Stimulated activated CD8-positive, alpha-beta memory T cell treated with anti-CD3 and anti-CD28 coated beads, Interleukin-2, amount 100 ng/mL, for 1 hour (primary cell): ENCODE data around the gene PRR14L.

Source experiments
- DNase-seq, 2 donors: peaks; one replicate each; pipeline ENCODE4 v3.0.0-alpha.2; 2020; ENCODE audit warnings: low read depth in 2 of 2

Gene PRR14L

DNA sequence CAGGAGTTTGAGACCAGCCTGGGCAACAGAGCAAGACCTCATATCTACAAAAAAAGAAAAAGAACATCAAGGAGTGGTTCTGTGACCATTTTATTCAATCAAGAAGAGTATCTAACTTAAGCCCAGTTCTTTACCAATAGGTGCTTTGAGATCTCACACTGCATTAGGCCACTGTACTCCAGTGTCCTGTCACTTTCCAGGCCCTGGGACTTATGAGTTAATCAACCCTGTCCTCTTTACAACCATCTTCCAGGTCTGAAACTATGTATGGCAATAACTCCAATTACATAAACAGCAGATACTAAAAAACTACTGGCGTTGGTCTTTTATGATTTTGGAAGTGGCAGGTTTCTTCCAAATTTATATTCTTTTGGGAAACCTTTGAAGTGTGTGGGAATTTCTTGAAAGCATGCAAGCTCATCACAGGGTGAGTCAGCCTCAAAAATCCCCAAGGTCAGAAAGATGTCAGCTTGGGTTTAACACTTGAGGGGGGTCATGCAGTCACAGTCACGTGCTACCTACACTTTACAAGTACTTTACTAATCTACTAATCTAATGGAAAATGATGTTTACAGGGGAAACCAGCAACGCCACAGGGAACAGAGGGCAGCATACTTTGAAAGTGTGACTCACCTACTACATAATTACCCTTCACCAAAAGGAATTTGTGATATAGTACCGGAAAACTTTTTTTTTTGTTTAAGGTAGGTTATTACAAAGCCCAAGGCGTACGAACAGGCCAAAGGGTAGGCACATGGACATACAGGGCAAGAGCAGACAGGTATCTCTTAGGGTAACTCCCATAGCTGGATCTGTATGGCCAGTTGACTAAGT, 103.5 kb downstream of the PRR14L start:
- no peak for DNase-seq

DNA sequence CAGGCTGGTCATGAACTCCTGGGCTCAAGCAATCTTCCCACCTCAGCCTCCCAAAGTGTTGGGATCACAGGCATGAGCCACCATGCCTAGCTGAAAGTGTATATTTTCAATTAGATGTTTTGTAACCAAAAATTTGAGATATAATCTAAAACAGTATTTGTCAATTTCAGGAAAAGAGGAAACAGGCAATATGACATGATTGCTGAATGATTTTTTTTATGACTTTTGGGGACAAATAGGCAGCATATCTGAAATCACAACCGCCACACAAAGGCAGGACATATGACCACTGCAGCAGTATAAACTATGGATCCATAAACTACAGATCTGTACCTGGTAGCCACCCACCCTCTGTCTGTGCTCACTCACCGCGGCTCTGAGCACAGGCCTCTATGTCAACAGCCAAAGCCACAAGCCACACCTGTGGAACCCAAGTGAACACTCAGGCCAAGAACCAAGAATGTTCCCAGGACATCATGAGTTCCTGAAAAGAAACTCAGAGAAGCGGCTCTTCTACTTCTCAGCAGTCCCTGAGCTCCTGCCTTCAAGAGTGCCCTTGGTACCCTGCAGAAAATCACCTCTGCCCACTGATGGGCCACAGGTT, 110.4 kb downstream of the PRR14L start:
- DNase-seq, result no peak

DNA sequence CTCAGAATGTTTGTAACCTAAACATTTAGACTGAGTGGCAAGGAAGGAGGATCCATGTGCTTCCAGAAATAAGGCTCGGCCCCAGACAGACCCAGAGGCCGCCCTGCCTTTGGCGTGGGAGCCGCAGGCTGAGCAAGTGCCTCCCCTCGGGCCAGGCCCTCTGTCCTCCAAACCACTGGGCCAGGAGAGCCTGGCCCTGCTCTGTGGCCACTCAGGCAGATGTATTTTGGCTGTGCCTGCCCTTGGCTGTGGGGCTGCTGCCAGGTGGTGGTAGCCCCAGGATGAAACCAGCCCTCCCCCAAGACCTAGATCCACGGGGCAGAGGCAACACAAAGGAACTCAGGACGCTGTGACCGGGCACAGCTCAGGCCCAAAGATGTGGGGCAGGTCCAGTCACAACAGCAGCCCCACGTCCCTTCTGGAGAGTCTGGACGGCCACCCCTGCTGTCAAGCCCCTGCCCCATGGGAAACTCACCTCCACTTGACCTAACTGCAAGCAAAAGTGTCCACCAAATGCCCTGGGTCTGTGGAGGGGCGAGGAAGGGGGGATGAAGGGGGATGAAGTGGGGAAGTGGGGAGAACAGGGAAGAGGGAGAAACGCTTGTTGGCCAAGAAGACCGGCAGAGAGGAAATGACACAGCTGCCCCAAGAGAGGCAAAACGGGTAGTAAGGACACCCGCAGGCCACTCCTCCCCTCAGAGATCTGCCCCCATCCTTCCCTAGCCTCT, 111.9 kb downstream of the PRR14L start:
- no peak for DNase-seq

GRCh38 chr22:31637447-31637890, 112.5 kb downstream of the PRR14L start:
- no peak for DNase-seq

DNA sequence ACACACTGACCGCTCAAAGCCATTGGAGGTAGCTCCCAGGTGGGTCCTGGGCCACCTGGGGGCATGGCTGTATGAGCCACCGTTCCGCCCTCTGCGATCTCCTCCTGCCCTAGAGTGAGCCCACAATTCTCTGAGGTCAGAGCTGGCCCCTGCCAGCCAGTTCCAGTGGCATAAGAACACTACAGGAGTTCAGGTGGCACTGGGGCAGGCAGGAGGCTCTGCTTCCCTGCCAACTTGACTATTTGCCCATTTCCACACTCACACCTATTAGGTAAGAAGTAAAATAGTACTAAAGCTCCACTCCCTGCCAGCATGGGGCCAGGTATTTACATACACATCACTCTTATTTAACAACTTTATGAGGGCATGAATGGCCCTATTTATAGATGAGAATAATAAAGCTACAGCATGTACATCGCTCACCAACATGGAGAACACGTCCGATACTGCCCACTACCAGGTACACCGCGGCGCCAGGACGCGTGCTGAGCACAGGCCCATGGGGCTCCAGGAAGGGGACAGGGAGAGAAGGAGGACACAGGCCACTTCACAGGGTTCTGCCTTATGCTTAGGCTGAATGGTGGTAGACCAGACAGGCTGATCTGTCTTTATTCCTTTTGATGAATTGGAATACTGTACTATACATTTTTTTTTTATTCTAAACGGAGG, 114.2 kb downstream of the PRR14L start:
- no peak for DNase-seq

DNA sequence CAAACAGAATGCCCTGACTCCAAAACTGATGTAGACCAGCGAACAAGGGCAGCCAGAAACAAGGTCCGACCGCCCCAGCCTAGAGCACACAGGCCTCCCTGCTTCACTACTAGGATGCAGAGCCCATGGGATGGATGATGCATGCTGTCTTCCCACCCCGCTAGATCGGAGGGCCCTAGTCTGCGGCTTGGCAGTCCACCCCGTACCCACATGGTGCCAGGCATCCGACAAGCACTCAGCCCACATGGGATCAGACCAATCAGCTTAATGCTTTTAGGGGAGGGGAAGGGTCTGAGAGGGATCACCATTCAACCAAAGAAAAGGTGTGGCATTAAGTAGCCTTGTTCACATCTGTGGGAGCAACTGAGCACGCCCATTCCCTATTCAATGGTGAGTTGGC, 118.5 kb downstream of the PRR14L start:
- DNase-seq, result no peak
